Measurements from ENCODE around the gene IL2RA.

DNA sequence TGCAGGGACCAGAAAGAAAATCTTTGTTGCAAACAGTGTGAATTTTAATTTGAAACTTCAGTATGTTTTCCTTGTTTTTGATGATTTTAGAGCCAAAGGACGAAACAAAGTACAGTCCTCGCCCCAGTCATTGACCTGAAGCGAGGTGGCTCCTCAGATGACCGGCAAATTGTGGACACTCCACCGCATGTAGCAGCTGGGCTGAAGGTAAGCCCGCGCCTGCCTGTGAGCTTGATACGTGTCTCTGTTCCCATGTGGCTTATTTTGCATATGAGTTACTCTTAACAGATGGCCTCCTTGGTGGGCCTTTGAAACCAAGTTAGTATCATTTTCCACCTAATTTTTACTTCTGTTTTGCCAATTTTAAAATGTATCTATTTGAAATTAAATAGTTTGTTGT, 39.0 kb upstream of the IL2RA start:
- TF ChIP-seq, protein P1, sequence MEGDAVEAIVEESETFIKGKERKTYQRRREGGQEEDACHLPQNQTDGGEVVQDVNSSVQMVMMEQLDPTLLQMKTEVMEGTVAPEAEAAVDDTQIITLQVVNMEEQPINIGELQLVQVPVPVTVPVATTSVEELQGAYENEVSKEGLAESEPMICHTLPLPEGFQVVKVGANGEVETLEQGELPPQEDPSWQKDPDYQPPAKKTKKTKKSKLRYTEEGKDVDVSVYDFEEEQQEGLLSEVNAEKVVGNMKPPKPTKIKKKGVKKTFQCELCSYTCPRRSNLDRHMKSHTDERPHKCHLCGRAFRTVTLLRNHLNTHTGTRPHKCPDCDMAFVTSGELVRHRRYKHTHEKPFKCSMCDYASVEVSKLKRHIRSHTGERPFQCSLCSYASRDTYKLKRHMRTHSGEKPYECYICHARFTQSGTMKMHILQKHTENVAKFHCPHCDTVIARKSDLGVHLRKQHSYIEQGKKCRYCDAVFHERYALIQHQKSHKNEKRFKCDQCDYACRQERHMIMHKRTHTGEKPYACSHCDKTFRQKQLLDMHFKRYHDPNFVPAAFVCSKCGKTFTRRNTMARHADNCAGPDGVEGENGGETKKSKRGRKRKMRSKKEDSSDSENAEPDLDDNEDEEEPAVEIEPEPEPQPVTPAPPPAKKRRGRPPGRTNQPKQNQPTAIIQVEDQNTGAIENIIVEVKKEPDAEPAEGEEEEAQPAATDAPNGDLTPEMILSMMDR (optimal IDR thresholded peaks at IDR 0.05 in 1 of 3, IDR thresholded peaks at IDR 0.05 in 1 of 3, conservative IDR thresholded peaks at IDR 0.05 in 1 of 3; ENCODE audit: extremely low read depth in 1 of 3, insufficient read depth in 2 of 3, low read length in 3 of 3): no peak
- TF ChIP-seq EZH2 (IDR thresholded peaks at IDR 0.05; ENCODE audit: low read length): no peak
